HCT116 (cell line): Measurements from ENCODE around the gene NEUROD1.

Source experiments
- EZH2 ChIP-seq: fragments of 200-600 bp; sonication (generic); IDR thresholded peaks from 2 replicates; pipeline ENCODE4 v1.6.1; 2017; ENCODE audit warnings: antibody characterized with exemption, mixed run types
- POLR2A ChIP-seq: IDR thresholded peaks from 2 replicates; pipeline ENCODE4 v1.7.0; 2011; ENCODE audit warnings: borderline replicate concordance; ENCODE audit not compliant: insufficient read depth, insufficient read length; ENCODE audit errors: extremely low read depth
- POLR2AphosphoS5 ChIP-seq: IDR thresholded peaks from 2 replicates; pipeline ENCODE4 v1.6.1; 2011; ENCODE audit warnings: mild to moderate bottlenecking, low read depth, low read length, moderate library complexity
- SP1 ChIP-seq: IDR thresholded peaks from 2 replicates; pipeline ENCODE4 v1.6.1; 2012; ENCODE audit warnings: low read depth
- SRF ChIP-seq: IDR thresholded peaks from 2 replicates; pipeline ENCODE4 v1.6.1; 2012; ENCODE audit warnings: low read depth
- ZNF274 ChIP-seq: fragments of 200-500 bp; sonication (Bioruptor generic); IDR thresholded peaks from 2 replicates; pipeline ENCODE4 v1.6.1; 2014; ENCODE audit warnings: mild to moderate bottlenecking, low read depth, low read length, inconsistent platforms
- TF ChIP-seq, protein P1 (sequence below), 3 experiments: fragments of 200-600 bp in 1 of 3; sonication (generic) in 1 of 3; IDR thresholded peaks in 2 of 3; conservative IDR thresholded peaks in 1 of 3; 2 replicates each; pipeline ENCODE4 v1.5.1; 2012 to 2017; ENCODE audit warnings: low read depth in 2 of 3, low read length in 2 of 3, antibody characterized with exemption in 1 of 3, borderline replicate concordance in 1 of 3, control low read depth in 1 of 3, mild to moderate bottlenecking in 1 of 3, mixed read lengths in 1 of 3, mixed run types in 1 of 3, moderate library complexity in 1 of 3; ENCODE audit not compliant: insufficient read depth in 1 of 3
- TF ChIP-seq, protein P2 (sequence below): IDR thresholded peaks from 2 replicates; pipeline ENCODE4 v1.6.1; 2012

- TF ChIP-seq POLR2A (no peak), ZNF274 (no peak), POLR2AphosphoS5 (no peak), SRF (no peak), SP1 (no peak), EZH2 (no peak)
- TF ChIP-seq, protein P1, sequence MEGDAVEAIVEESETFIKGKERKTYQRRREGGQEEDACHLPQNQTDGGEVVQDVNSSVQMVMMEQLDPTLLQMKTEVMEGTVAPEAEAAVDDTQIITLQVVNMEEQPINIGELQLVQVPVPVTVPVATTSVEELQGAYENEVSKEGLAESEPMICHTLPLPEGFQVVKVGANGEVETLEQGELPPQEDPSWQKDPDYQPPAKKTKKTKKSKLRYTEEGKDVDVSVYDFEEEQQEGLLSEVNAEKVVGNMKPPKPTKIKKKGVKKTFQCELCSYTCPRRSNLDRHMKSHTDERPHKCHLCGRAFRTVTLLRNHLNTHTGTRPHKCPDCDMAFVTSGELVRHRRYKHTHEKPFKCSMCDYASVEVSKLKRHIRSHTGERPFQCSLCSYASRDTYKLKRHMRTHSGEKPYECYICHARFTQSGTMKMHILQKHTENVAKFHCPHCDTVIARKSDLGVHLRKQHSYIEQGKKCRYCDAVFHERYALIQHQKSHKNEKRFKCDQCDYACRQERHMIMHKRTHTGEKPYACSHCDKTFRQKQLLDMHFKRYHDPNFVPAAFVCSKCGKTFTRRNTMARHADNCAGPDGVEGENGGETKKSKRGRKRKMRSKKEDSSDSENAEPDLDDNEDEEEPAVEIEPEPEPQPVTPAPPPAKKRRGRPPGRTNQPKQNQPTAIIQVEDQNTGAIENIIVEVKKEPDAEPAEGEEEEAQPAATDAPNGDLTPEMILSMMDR (IDR thresholded peaks at IDR 0.05 in 2 of 3, conservative IDR thresholded peaks at IDR 0.05 in 1 of 3; ENCODE audit: borderline replicate concordance in 1 of 3, insufficient read depth in 1 of 3, low read depth in 2 of 3, low read length in 2 of 3), result no peak
- TF ChIP-seq, protein P2, sequence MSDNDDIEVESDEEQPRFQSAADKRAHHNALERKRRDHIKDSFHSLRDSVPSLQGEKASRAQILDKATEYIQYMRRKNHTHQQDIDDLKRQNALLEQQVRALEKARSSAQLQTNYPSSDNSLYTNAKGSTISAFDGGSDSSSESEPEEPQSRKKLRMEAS, result no peak
Observed at GRCh38 chr2:181724662-181725061, 44.3 kb upstream of the NEUROD1 start.
